HG03039 (cell line): ENCODE data around the gene PMM2.

Experiments used
- ATAC-seq: cut with Tn5 transposase; IDR thresholded peaks from one replicate; pipeline ENCODE4 v1.9.1; 2021; ENCODE audit warnings: mild to moderate bottlenecking, moderate library complexity; ENCODE audit not compliant: unreplicated experiment

PMM2 gene

DNA sequence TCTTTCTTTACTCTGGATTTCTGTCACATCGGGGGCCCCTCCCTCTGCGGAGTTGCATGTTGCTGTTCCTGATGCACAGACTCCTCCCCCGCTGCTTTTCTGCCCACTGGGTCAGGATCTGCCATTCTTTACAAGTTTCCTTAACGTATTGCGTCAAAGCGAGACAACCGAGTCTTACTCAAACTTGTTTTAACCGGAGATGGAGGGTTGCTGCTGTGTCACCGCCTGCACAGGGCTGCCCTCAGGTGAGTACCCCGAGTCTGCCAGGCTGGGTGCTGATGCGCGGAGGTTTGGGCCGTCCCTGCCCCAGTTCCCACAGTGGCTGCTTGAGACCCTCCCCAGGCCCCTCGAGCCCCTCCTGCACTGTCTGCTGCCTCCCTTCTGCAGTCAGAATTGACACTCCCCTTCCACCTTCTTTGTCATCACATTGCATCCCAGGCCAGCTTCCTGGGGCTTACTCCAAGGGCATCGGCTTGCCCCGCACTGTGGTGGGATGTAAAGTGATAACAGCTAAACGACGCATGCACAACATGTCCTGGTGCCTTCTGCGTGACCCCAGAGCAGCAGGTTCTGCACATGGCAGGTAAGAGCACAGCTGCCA, 51.9 kb downstream of the PMM2 start:
- ATAC-seq: no peak

DNA sequence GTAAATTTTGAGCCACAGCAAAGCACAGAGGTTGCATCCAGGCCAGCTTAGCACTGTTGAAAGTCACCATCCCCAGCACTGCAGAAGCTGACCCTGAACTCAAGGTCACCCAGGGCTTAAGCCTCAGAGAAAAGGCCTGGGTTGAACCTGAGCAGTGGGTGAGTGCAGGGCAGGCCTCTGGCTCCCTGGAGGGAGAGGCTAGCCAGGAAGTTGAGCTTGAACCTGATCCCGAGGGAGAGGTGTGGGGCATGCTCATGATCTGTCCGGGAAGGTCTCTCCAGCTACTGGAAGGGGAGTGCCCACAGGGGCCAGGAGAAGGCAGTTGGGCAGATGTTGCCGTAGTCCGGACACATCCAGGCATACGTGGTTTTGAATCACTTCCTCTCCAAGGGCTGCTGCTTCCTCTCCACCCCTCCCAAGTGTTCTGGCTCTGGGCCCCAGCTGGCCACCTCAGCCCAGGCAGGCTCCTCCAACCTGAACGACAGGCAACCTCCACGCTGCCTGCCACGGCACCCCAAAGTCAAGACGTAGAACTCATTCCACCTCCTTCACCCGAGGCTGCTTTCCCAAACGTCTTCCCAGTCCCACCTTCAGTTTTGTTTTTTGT, 52.7 kb downstream of the PMM2 start:
- ATAC-seq: no peak

DNA sequence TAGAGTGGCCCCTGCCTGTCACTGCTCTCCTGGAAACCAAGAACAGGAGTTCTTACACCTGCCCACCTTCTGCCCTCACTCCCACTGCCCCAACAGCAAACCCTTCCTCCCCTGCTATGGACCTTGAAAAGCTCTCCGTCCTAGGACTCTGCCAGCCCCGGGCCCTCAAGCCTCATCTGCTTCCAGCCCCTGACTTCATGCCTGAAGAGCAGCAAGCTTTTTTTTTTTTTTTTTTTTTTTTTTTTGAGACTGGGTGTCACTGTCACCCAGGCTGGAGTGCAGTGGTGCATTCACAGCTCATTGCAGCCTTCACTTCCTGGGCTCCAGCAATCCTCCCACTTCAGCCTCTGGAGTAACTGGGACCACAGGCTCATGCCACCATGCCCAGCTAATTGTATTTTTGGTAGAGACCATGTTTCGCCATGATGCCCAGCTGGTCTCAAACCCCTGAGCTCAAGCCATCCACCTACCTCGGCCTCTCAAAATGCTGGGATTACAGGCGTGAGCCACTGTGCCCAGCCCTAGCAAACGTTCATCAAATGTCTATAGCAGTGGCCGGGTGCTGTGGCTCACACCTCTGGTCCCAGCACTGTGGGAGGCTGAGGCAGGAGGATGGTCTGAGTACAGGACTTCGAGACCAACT, 54.2 kb downstream of the PMM2 start:
- no peak for ATAC-seq

DNA sequence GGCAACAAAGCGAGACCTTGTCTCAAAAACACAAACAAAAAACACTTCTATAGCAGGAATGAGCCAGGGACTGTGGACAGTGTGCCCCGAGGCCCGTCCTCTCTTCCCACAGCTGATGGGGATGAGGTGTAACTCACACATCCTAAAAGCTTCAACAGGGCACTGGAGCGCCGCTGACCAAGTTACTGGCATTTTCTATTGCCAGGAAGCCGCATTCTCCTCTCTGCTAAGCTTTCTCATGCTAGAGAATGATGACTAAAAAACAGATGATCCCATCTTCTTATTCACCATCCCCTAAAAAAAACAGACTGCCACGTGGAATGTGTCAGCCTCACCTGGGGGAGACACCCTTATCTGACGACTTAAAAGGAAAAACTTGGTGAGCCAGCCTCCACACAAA, 54.9 kb downstream of the PMM2 start:
- ATAC-seq: no peak

DNA sequence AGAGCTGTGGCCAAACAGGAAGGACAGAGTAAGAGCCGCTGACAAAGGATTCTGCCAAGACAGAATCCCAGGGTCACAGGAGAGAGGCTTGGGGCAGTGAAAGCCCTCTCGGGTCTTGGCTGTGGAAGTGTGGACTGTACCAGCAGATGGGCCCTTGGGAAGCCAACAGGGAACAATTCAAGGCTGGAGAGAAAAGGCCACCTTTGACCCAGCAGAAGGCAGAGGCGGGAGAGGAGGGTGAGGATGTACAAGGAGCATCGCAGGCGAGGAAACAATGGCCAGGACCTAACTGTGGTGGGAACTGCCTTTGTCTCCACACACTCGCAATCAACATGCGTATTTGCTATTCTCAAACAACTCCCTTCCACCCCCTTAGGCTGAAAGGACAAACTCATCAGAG, 55.5 kb downstream of the PMM2 start:
- ATAC-seq: no peak

DNA sequence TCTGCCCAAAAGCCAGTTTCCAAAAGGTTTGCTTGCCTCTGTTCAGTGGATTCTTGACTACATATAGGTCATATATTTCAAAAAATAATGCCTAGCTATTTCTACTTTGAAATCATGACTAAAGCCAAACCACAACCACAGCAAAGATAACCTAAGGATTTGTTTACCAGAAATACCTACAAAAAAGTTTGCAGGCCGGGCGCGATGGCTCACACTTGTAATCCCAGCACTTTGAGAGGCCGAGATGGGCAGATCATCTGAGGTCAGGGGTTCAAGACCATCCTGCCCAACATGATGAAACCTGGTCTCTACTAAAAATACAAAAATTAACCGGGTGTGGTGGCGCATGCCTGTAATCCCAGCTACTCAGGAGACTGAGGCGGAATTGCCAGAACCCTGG, 56.0 kb downstream of the PMM2 start:
- ATAC-seq: no peak

DNA sequence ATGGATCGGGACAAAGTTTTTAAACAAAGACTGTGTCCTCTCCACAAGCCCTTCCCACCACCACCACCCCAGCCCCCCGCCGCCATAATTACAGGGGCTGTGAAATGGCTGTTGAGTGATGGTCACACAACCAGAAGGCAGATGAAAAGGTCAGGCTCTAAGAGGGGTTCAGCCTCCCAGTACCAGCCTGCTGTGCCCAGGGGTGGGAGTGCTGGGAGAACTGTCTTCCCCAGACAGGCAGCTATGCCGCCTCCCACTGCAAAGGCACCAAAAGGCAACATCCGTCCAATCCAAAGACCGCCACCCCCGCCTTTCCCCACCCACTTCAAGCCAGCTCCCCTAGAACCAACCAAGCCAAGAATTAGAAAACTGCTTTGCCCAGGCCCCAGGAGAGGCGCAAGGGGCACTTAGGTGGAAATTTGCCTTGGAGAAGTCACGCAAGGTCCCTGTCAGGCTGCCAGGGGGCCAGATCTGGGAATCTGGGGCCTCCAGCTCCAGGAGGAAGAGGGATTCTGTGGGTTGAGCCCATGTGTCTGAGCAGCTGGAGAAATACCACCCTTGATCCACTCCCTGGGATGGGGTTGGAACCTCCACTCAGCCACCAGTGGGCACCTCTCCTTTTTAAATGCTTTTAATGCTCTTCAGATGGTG, 56.8 kb downstream of the PMM2 start:
- ATAC-seq: no peak

DNA sequence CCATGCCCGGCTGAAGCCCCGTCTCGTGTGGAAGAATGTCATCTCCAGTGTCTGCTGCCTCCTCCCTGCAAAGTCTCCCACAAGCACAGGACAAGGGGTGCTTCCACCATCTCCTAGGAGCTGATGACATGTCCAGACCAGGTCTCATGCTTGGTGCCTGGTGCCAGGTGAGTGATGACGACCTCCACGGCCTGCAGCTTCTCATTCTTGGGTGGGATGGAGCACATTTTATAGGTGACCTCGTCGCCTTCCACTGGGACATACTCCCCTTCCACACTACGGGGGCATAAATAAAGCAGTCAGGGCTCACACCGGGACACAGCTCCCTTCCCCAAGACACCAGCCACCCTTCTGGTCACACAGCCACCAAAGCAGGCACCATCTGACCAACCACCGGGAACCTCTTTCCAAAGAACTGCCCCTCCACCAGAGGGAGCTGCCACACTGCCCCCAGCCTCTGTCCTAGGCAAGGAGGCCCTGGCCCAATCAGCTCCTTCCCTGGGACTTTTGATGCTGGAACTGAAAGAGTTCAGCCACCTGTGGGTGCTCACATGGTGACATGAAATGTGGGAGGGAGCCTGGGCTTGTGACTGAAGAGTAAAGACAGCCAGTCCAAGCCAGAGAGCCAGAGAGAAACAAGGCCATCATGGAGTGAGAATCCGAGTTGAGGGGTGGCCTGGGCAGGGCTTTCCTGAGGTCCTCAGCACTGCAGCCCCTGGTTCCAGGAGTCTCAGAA, 57.6 kb downstream of the PMM2 start:
- ATAC-seq: no peak

DNA sequence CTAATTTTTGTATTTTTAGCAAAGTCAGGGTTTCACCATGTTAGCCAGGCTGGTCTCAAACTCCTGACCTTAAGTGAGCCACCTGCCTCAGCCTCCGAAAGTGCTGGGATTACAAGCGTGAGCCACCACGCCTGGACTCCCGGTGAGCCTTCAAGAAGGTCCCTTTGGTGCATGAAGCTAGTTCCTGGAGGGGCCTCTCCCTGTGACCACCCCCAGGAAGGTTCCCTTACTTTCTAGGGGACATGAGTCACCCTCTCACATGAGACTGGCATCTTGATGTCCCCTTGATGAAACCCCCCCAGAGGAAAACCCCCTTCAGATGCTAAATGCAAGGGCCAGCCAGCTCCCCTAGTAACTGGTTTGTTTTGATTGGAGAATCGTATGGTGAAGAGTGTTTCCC, 58.3 kb downstream of the PMM2 start:
- no peak for ATAC-seq

DNA sequence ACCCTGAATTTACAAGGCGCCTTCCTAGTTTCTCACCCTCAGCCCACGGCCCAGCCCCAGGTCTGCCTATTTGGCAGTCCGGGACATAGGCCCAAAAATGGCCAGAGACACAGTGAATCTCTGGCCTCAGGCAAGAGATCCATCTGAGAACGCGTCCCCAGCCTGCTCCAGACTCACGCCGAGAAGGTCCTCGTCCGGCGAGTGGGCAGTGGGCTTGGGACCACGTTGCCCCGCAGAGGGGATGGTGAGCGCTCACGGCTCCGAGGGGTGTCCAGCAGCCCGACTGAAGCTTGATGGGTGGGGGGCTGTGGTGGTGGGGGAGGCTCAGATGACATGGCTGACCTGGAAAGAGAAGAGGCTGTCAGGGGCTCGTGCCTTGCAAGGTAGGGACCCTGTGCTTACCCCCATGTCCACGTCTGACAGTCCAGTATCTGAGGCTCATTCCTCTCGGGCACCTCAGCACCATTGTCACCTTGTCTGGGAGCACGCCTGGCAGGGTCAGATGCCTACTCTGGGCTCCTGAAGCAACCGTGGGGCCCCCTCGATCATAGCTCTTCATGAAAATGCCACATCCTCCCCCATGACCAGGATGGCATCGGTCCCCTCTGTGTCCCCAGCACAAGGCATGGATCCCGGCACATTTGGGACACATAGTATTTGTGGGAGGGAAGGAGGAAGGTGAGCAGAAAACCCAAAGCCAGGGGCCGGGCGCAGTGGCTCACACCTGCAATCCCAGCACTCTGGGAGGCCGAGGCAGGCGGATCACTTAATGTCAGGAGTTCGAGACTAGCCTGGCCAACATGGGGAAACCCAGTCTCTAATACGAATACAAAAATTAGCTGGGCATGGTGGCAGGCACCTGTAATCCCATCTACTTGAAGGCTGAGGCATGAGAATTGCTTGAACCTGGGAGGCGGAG, 61.6 kb downstream of the PMM2 start:
- no peak for ATAC-seq

DNA sequence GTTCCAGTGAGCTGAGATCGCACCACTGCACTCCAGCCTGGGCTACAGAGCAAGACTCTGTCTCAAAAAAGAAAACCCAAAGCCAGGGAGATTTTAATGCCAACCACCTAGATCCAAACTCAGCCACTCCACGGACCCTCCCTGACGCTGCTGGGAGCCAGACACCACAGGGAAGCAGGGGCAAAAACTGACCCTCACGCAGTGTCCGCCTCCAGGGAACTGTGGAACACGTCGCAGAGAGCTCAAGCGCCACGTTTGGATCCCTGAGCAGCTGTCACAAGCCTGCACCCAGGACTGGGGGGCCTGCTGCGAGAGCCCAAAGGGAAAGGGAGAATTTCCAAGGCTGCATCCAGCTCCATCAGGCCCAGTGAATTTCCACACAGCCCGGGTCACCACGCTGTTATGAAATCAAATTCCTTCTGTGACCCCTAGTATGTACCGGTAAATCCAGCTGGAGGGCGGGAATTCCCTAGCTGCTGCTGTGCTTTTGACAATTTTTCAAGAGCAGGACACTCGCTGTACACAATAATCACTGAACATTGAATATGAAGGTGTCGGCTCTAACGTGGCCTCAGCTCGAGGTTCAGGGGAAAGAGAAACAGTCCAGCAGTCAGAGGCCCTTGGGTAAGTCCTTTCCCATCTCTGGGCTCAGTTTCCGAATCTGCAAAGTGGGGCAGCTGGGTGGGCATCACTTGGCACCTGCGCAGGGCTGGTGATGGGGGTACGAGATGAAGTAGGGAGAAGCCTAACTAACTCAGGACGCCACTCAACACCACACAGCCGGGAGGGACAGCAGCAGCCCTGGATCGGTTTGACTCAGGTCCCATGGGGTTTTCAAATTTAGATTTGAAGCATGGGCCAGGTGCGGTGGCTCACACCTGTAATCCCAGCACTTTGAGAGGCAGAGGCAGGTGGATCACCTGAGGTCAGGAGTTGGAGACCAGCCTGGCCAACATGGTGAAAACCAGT, 62.6 kb downstream of the PMM2 start:
- ATAC-seq: no peak

DNA sequence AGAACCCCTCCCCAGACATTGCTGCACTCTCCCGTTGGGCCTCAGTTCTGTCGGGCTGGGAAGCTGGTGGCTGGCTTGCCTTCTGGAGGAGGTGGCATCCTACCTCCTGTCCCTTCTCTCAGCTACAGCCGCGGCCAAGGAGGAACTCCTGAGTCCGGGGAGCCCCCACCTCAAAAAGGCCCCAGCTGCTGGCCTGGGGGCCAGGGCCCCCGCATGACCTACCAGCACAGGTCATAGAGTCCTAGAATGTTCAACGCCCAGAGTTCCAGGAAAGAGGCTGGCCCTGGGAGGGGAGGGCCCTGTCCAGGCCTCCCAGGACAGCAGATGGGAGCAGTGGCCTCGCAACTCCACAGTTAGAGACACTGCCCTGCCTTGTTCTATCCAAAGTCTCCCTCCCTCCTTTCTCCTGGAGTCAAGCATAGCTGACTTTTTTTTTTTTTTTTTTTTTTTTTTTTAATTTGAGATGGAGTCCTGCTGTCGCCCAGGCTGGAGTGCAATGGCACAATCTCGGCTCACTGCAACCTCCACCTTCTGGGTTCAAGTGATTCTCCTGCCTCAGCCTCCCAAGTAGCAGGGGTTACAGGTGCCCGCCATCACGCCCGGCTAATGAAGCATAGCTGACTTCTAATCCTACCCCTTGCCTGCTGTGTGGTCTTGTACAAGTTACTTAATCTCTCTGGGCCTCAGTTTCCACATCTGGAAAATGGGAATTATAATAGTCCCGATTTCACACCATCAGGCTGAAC, 64.1 kb downstream of the PMM2 start:
- no peak for ATAC-seq

DNA sequence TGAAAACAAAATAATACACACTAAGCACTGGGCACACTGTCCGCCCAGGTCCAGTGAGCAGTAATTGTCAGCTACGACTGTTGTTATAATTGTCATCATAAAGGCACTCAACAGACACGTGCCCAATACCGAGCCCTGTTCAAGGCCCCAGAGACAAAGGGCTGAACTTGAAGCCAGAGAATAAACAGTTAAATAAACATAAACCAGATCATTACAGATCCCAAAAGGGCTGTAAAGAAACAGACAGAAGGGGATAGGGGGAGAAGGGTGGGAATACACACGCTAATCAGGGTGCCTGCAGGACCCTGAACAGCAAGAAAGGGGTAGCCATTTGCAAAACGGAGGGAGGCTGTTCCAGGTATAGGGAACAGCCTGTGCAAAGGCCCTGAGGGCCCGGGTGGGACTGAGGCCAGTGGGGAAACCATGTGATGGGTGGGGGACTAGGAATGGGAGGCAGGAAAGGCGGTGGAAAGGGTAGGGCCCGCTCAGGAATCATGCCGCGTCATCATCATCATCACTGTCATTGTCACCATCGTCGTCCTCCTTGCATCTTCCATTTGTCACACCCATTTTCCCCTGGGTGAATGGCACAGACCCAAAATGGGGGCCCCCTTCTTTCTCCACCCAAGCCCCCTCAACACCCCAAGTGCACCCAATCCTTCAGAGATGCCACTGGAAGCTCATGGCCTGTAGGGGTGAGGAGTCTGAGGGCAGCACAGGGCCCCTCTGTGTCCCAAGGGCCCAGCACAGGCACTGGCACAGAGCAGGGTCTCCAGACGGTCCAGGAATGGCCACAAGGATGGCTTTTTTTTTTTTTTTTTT, 64.9 kb downstream of the PMM2 start:
- no peak for ATAC-seq

DNA sequence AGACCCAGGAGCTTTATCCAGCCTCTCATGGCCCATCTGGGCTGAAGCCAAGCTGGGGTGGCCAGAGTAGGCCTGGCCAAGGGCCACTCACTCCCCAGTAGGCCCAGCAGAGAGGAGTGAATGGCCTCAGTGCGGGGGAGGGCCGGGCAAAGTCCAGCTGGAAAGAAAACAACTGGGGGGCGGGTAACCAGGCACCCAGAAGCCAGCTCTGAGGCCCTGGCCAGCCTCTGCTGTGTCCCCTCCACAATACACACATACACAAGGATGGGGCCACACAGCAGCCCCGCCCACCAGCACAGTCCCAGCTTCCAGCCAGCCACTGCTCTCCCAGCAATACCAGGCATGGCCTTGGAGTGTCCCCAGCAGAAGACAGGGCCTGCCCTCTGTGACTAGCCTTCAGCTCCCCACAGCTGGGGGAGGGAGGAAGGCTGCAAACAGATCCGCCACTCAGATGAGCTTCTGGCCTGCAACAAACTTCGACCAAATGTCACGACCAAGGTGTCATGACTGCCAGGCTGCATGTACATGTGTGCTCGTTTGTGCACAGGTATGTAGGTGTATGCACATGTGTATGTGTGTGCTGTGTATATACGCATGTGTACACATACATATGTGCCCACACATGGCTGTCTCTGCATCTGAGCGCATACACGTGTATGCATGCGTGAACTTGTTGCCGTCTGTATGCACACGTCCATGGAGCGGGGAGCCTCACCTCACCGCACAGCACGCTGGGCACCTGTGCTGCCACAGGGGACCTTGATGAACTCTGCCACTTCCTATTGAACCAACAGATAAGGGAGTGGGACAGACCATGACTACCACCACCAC, 66.2 kb downstream of the PMM2 start:
- ATAC-seq: no peak

DNA sequence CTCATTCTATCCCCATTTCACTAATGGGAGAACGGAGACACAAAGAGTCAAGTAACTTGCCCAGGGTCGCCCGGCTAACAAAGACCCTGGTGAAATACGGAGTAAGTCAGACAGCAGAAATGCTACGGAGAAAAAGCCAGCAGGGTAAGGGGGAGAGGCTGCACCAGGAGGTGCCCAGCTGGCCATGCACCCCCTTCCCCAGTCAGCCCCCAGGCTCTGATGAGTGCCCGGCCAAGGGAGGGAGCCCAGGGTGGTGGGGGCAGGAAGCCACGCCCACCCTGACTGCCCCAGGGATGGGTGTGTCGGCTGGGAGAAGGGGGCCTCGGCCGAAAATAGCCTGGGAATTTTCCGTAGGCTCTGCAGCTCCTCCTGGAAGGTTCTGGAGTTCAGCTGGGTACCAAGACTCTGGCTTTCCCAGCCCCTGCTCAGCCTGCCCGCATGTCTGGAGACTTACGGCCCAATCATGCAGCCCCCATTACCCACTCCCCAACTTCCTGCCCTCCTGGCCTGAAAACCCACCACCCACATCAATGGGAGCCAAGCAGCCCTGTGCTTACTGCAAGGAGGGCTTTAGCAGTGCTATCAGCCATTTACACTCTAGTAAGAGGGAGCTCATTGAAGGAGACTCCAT, 67.0 kb downstream of the PMM2 start:
- no peak for ATAC-seq

DNA sequence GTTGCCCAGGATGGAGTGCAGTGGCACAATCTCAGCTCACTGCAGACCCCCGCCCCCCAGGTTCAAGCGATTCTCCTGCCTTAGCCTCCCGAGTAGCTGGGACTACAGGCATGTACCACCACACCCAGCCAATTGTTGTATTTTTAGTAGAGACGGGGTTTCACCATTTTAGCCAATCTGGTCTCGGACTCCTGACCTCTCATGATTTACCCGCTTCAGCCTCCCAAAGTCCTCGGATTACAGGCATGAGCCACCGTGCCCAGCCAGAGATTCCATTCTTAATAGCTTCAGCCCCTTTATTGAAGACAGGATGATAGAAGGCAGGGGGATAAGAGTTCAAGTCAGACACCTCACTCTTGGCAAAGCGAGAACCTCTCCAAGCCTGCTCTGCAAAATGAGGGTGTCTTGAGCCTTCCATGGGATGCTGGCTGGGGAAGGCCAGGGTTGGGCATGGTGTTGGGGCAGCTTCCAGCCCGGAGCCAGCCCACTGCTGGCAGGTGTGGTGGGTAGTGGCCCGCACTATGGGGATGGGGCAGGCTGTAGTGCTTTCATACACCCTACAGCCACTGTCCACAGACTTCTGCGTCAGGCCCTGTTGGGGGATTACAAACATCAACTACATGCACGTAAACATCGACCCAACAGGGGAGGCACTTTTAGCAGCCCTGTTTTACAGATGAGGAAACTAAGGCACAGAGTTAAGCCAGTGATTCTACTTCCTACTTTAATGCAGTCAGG, 67.7 kb downstream of the PMM2 start:
- no peak for ATAC-seq
